ENCODE data around the gene HOXA10.
A peak's percentile ranks its signal among the peaks of the same experiment; 100 is the strongest.

The HOXA10 gene

GRCh38 chr7:27203964-27204594, 30.0 kb upstream of the HOXA10 start:
- no peak for DNase-seq

- DNase-seq, result no peak
Observed at GRCh38 chr7:27203365-27203953, 29.3 kb upstream of the HOXA10 start.

- no peak for DNase-seq
Observed at GRCh38 chr7:27202862-27203134, 28.7 kb upstream of the HOXA10 start.

GRCh38 chr7:27202018-27202861, 28.1 kb upstream of the HOXA10 start:
- no peak for DNase-seq

- DNase-seq, result no peak
Observed at GRCh38 chr7:27201580-27202017, 27.5 kb upstream of the HOXA10 start.

GRCh38 chr7:27200761-27201579, 26.9 kb upstream of the HOXA10 start:
- DNase-seq, result no peak

- no peak for DNase-seq
Observed at GRCh38 chr7:27199849-27200760, 26.0 kb upstream of the HOXA10 start, which contains the start of gene HOXA13. TSS of gene HOXA13 (minus strand) at chr7:27200091. CDS start at chr7:27200077, 14 bp downstream.

GRCh38 chr7:27198871-27199801, 25.0 kb upstream of the HOXA10 start:
- no peak for DNase-seq

- DNase-seq, result no peak
Observed at GRCh38 chr7:27198138-27198841, 24.2 kb upstream of the HOXA10 start.

- DNase-seq, result no peak
Observed at GRCh38 chr7:27197137-27198042, 23.3 kb upstream of the HOXA10 start.

GRCh38 chr7:27196287-27196767, 22.2 kb upstream of the HOXA10 start:
- peak in 49 of 56 donors; percentile 2 to 89 (median 50) for DNase-seq

GRCh38 chr7:27194686-27195379, 20.7 kb upstream of the HOXA10 start:
- no peak for DNase-seq

GRCh38 chr7:27194002-27194352, 19.9 kb upstream of the HOXA10 start:
- no peak for DNase-seq

- no peak for DNase-seq
Observed at GRCh38 chr7:27193335-27194001, 19.3 kb upstream of the HOXA10 start.

GRCh38 chr7:27192546-27193334, 18.6 kb upstream of the HOXA10 start:
- no peak for DNase-seq

All from nucleus accumbens (tissue), 56 donors.